H1 (cell line): ENCODE measurements around the gene GRK6. TPM values are rescaled to one million over a fixed set of nuclear protein-coding genes. Genes with fewer than 3 reads are reported as not detected.

Experiments
- CTCF ChIA-PET: fragments of 300-600 bp; sonication (Branson Sonifier 250); formaldehyde crosslinking; loops from one replicate; lab custom pipeline; 2021; ENCODE audit not compliant: partially characterized antibody; lab: Charles Lee
- POLR2A ChIA-PET: fragments of 300-600 bp; sonication (Branson Sonifier 250); formaldehyde crosslinking; loops from one replicate; lab custom pipeline; 2021; ENCODE audit warnings: inconsistent platforms; ENCODE audit not compliant: partially characterized antibody; lab: Charles Lee
- DNase-seq, 2 experiments: peaks; one replicate each; pipeline versions ENCODE4 v3.0.0 to v3.0.0-alpha.2; 2010 to 2022; ENCODE audit warnings: low spot score in 2 of 2, low read depth in 1 of 2, mixed read lengths in 1 of 2
- FAIRE-seq: peaks from 2 replicates; lab custom pipeline; 2011; peaks lifted over from hg19 to GRCh38; lab: Jason Lieb, UNC
- H2AFZ ChIP-seq: 2 replicates; pipeline ENCODE4 v1.8.1; 2012; ENCODE audit warnings: low read length, inconsistent platforms
- H2AK5ac ChIP-seq: 2 replicates; pipeline ENCODE4 v1.6.1; 2013; ENCODE audit warnings: low read depth, low read length
- H2BK120ac ChIP-seq: replicated peaks from 2 replicates; pipeline ENCODE3; 2013; ENCODE audit warnings: low read depth, low read length, inconsistent platforms
- H2BK12ac ChIP-seq: 2 replicates; pipeline ENCODE4 v1.6.1; 2013; ENCODE audit warnings: low read depth, low read length
- H2BK15ac ChIP-seq: 2 replicates; pipeline ENCODE4 v1.6.1; 2013; ENCODE audit warnings: low read length
- H2BK20ac ChIP-seq: 2 replicates; pipeline ENCODE4 v1.6.1; 2013; ENCODE audit warnings: low read length
- H2BK5ac ChIP-seq: 2 replicates; pipeline ENCODE4 v1.6.1; 2013; ENCODE audit warnings: low read depth, low read length
- H3K14ac ChIP-seq: 2 replicates; pipeline ENCODE4 v1.6.1; 2013; ENCODE audit warnings: inconsistent platforms; ENCODE audit not compliant: insufficient read length
- H3K18ac ChIP-seq: 2 replicates; pipeline ENCODE4 v1.6.1; 2013; ENCODE audit warnings: low read length; ENCODE audit errors: extremely low read depth
- H3K23ac ChIP-seq: 2 replicates; pipeline ENCODE4 v1.6.1; 2013; ENCODE audit warnings: inconsistent platforms; ENCODE audit not compliant: insufficient read length
- H3K23me2 ChIP-seq: 2 replicates; pipeline ENCODE4 v1.6.1; 2013; ENCODE audit warnings: low read depth, low read length
- H3K27ac ChIP-seq: 2 replicates; pipeline ENCODE4 v1.6.1; 2011; ENCODE audit warnings: low read depth, low read length, inconsistent platforms
- H3K27me3 ChIP-seq, 4 experiments: replicated peaks in 1 of 4; 1 replicate in 1 of 4; 2 replicates in 3 of 4; pipeline versions ENCODE4 v1.6.1 to v1.8.1; 2011 to 2013; ENCODE audit warnings: low read length in 3 of 4, mild to moderate bottlenecking in 3 of 4, inconsistent platforms in 2 of 4, mixed read lengths in 2 of 4, moderate library complexity in 1 of 4; ENCODE audit not compliant: control insufficient read depth in 3 of 4, insufficient read depth in 3 of 4; ENCODE audit errors: extremely low read depth in 1 of 4
- H3K36me3 ChIP-seq, 4 experiments: 2 replicates each; pipeline versions ENCODE4 v1.6.1 to v1.8.1; 2011 to 2013; ENCODE audit warnings: mild to moderate bottlenecking in 4 of 4, low read length in 3 of 4, moderate library complexity in 2 of 4, control low read depth in 1 of 4, inconsistent platforms in 1 of 4; ENCODE audit not compliant: insufficient read depth in 4 of 4, control insufficient read depth in 2 of 4
- H3K4ac ChIP-seq: replicated peaks from 2 replicates; pipeline ENCODE3; 2013; ENCODE audit warnings: low read length, low read depth, mixed read lengths, inconsistent platforms; ENCODE audit not compliant: insufficient read length
- H3K4me1 ChIP-seq, 4 experiments: replicated peaks in 1 of 4; 1 replicate in 1 of 4; 2 replicates in 3 of 4; pipeline versions ENCODE4 v1.6.1 to v1.8.1; 2011 to 2013; ENCODE audit warnings: low read length in 3 of 4, inconsistent platforms in 2 of 4, mixed read lengths in 1 of 4; ENCODE audit not compliant: insufficient read depth in 4 of 4, control insufficient read depth in 3 of 4
- H3K4me2 ChIP-seq, 2 experiments: 2 replicates each; pipeline versions ENCODE4 v1.6.1 to v1.8.1; 2011 to 2013; ENCODE audit warnings: low read depth in 2 of 2, low read length in 2 of 2, control low read depth in 1 of 2, inconsistent platforms in 1 of 2, mild to moderate bottlenecking in 1 of 2; ENCODE audit not compliant: insufficient read depth in 1 of 2
- H3K4me3 ChIP-seq, 4 experiments: fragments of 200-600, 300-600 bp in 1 of 4; sonication (generic), shearing (Covaris generic), sonication (Bioruptor Twin) in 1 of 4; 2 replicates each; pipeline versions ENCODE4 v1.5.1 to v1.8.1; 2011 to 2016; ENCODE audit warnings: low read length in 4 of 4, low read depth in 3 of 4, control low read depth in 2 of 4, inconsistent platforms in 2 of 4, mild to moderate bottlenecking in 2 of 4, mixed read lengths in 1 of 4, moderate library complexity in 1 of 4; ENCODE audit not compliant: insufficient read depth in 2 of 4; ENCODE audit errors: extremely low read depth in 1 of 4
- H3K56ac ChIP-seq: replicated peaks from 2 replicates; pipeline ENCODE3; 2013; ENCODE audit warnings: low read depth, mild to moderate bottlenecking, mixed read lengths, low read length, inconsistent platforms; ENCODE audit not compliant: insufficient read length
- H3K79me1 ChIP-seq: 2 replicates; pipeline ENCODE4 v1.6.1; 2013; ENCODE audit warnings: low read depth, low read length, control low read depth
- H3K79me2 ChIP-seq, 2 experiments: 2 replicates each; pipeline versions ENCODE4 v1.6.1 to v1.8.1; 2012 to 2013; ENCODE audit warnings: low read length in 2 of 2, mild to moderate bottlenecking in 2 of 2, inconsistent platforms in 1 of 2; ENCODE audit not compliant: insufficient read depth in 2 of 2, control insufficient read depth in 1 of 2
- H3K9ac ChIP-seq, 4 experiments: replicated peaks in 1 of 4; 1 replicate in 1 of 4; 2 replicates in 3 of 4; pipeline versions ENCODE4 v1.6.1 to v1.8.1; 2011 to 2013; ENCODE audit warnings: low read depth in 3 of 4, low read length in 3 of 4, control low read depth in 2 of 4, mild to moderate bottlenecking in 2 of 4, moderate library complexity in 2 of 4, inconsistent platforms in 1 of 4; ENCODE audit errors: extremely low read depth in 1 of 4
- H3K9me3 ChIP-seq, 2 experiments: 2 replicates each; pipeline versions ENCODE4 v1.6.1 to v1.8.1; 2012 to 2013; ENCODE audit warnings: mild to moderate bottlenecking in 2 of 2, moderate library complexity in 2 of 2, control low read depth in 1 of 2, inconsistent platforms in 1 of 2, low read depth in 1 of 2, low read length in 1 of 2, mixed read lengths in 1 of 2; ENCODE audit not compliant: insufficient read depth in 2 of 2
- H4K20me1 ChIP-seq, 2 experiments: replicated peaks in 1 of 2; 2 replicates each; pipeline versions ENCODE3 to v1.8.1; 2011 to 2013; ENCODE audit warnings: inconsistent platforms in 2 of 2, low read length in 2 of 2, mild to moderate bottlenecking in 1 of 2; ENCODE audit not compliant: insufficient read depth in 2 of 2, control insufficient read depth in 1 of 2
- H4K5ac ChIP-seq: 2 replicates; pipeline ENCODE4 v1.6.1; 2013; ENCODE audit warnings: low read length, low read depth, mixed read lengths, inconsistent platforms; ENCODE audit not compliant: insufficient read length
- H4K8ac ChIP-seq: 2 replicates; pipeline ENCODE4 v1.8.0; 2013; ENCODE audit warnings: mild to moderate bottlenecking, moderate library complexity, low read length, inconsistent platforms; ENCODE audit not compliant: insufficient read depth; ENCODE audit errors: extremely low read depth
- H4K91ac ChIP-seq: replicated peaks from 2 replicates; pipeline ENCODE3; 2013; ENCODE audit warnings: low read length, mixed read lengths, inconsistent platforms; ENCODE audit not compliant: insufficient read length
- CBX8 ChIP-seq: fragments of 300-800, 300-1000 bp; sonication (generic); IDR thresholded peaks from 2 replicates; pipeline ENCODE4 v1.7.1; 2016; ENCODE audit warnings: low read depth, low read length, borderline replicate concordance
- CEBPB ChIP-seq: IDR thresholded peaks from 2 replicates; pipeline ENCODE4 v1.6.1; 2012; ENCODE audit warnings: low read depth, low read length
- CTCF ChIP-seq, 3 experiments: IDR thresholded peaks; 1 replicate in 2 of 3; 2 replicates in 1 of 3; pipeline versions ENCODE4 v1.5.1 to v1.6.1; 2011; ENCODE audit warnings: low read length in 3 of 3, mild to moderate bottlenecking in 3 of 3, inconsistent platforms in 2 of 3, low read depth in 1 of 3, moderate library complexity in 1 of 3; ENCODE audit not compliant: insufficient read depth in 1 of 3; ENCODE audit errors: control extremely low read depth in 1 of 3
- E2F6 ChIP-seq: IDR thresholded peaks from 2 replicates; pipeline ENCODE4 v1.6.1; 2012; ENCODE audit warnings: inconsistent platforms
- FOSL1 ChIP-seq: IDR thresholded peaks from 2 replicates; pipeline ENCODE4 v1.6.1; 2011; ENCODE audit warnings: mild to moderate bottlenecking, low read depth, low read length, moderate library complexity; ENCODE audit not compliant: insufficient read depth
- HDAC6 ChIP-seq: IDR thresholded peaks from one replicate; pipeline ENCODE4 v1.7.1; 2012; ENCODE audit warnings: low read depth, mild to moderate bottlenecking, inconsistent platforms, low read length, moderate library complexity
- POLR2A ChIP-seq, 2 experiments: IDR thresholded peaks; 1 replicate in 1 of 2; 2 replicates in 1 of 2; pipeline ENCODE4 v1.6.1; 2011; ENCODE audit warnings: low read depth in 2 of 2, low read length in 2 of 2, mild to moderate bottlenecking in 2 of 2; ENCODE audit errors: control extremely low read depth in 1 of 2
- RBBP5 ChIP-seq: IDR thresholded peaks from 2 replicates; pipeline ENCODE4 v1.7.1; 2012; ENCODE audit warnings: low read depth, mild to moderate bottlenecking, inconsistent platforms, low read length, moderate library complexity, borderline replicate concordance
- SIRT6 ChIP-seq: IDR thresholded peaks from one replicate; pipeline ENCODE4 v1.7.1; 2012; ENCODE audit warnings: low read length, inconsistent platforms
- SIX5 ChIP-seq: IDR thresholded peaks from 2 replicates; pipeline ENCODE4 v1.6.1; 2011; ENCODE audit warnings: mild to moderate bottlenecking, low read depth, low read length
- WGBS, 2 experiments: shearing (Covaris generic) in 1 of 2; methylation state at CpG; one replicate each; pipeline versions ENCODE4 v1.1.6 to v1.1.7; 2013 to 2015; ENCODE audit warnings: low lambda C conversion rate in 2 of 2, mixed read lengths in 2 of 2, inconsistent platforms in 1 of 2, low coverage in 1 of 2, missing lambda C conversion rate in 1 of 2; ENCODE audit not compliant: insufficient replicate concordance in 2 of 2, insufficient coverage in 1 of 2, insufficient read length in 1 of 2; ENCODE audit errors: extremely low coverage in 1 of 2, missing lambda C conversion rate in 1 of 2; 5-methylcytosine and 5-hydroxymethylcytosine counted together
- polyA plus RNA-seq, 7 experiments: library from polyadenylated mRNA; depleted of rRNA in 3 of 7; stranded (reverse) in 5 of 7; unstranded in 2 of 7; fragments of >200 nt in 5 of 7; fragments of 200-250 nt in 2 of 7; gene quantifications; 1 replicate in 5 of 7; 2 replicates in 1 of 7; 4 replicates in 1 of 7; pipeline versions ENCODE4 v1.2.1 to v1.2.3, GENCODE V29; 2011 to 2013; ENCODE audit warnings: missing spikeins in 2 of 7, mixed read lengths in 2 of 7
- total RNA-seq: library from RNA; stranded (reverse); fragmentation: NEBNext Ultra II Directional; extraction: Animal tissue kit (Norgen Biotek cat#: 25700); gene quantifications from 2 replicates; pipeline ENCODE4 v1.2.1, GENCODE V29; 2021

Gene GRK6
- total and polyA plus RNA-seq, 2 of the 8 experiments (the other 6 are each of a cell fraction or from before 2014, with no cell fraction given) = 31.8 to 57.8 TPM

- Histone ChIP-seq H4K8ac (no peak overlapping the region), H3K36me3 (peaks cover 7 to 46% (median 27%) of the 10 kb centered on the region in 4 experiments; a peak in 6 of 8 replicates), H2BK15ac (no peak overlapping the region), H3K27me3 (no peaks in the 10 kb centered on the region), H3K14ac (no peak overlapping the region), H3K9ac (no peak overlapping the region), H3K56ac (no peak overlapping the region), H3K27ac (no peak overlapping the region), H4K20me1 (peaks cover 6 to 14% of the 10 kb centered on the region in 2 experiments), H2BK12ac (no peak overlapping the region), H2BK20ac (no peak overlapping the region), H3K79me1 (no peaks in the 10 kb centered on the region), H2AK5ac (no peak overlapping the region), H3K9me3 (no peaks in the 10 kb centered on the region), H3K18ac (no peak overlapping the region), H4K5ac (no peak overlapping the region), H2AFZ (no peak overlapping the region), H3K4ac (no peak overlapping the region), H2BK5ac (no peak overlapping the region), H3K23ac (no peak overlapping the region), H3K23me2 (no peaks in the 10 kb centered on the region), H3K79me2 (no peaks in the 10 kb centered on the region), H3K4me1 (peaks cover 0 to 5% (median 2%) of the 10 kb centered on the region in 4 experiments; a peak in 3 of 7 replicates), H3K4me2 (no peak overlapping the region), H2BK120ac (no peak overlapping the region), H3K4me3 (no peak overlapping the region), H4K91ac (no peak overlapping the region)
- WGBS, 2 experiments = 93% methylated on average over 31 of the region's 37 CpGs; no CpG with 5 or more reads in 1 of the 2 experiments
- FAIRE-seq = no peak
- DNase-seq = no peak
- CTCF ChIA-PET = interaction anchor here (1.1 to 23.6 kb wide), 6 partner anchors 12 to 64 kb away, joined by 4 to 430 read pairs (median 76); partner anchors contain the start of gene SLC34A1
- POLR2A ChIA-PET = interaction anchor here (1.5 to 67.5 kb wide), 5 partner anchors 10 to 128 kb away, joined by 4 to 3349 read pairs (median 13); partner anchors contain the start of genes DBN1, DOK3, GRK6 and PDLIM7
- TF ChIP-seq HDAC6 (no peak), E2F6 (no peak), SIRT6 (no peak), RBBP5 (no peak), CEBPB (no peak), FOSL1 (no peak), POLR2A (IDR thresholded peaks at IDR 0.05; ENCODE audit: control extremely low read depth in 1 of 2, low read depth in 2 of 2, low read length in 2 of 2) (no peak), SIX5 (no peak), CBX8 (no peak), CTCF (IDR thresholded peaks at IDR 0.05; ENCODE audit: control extremely low read depth in 1 of 3, insufficient read depth in 1 of 3, low read depth in 1 of 3, low read length in 3 of 3) (no peak)
Observed at GRCh38 chr5:177435847-177436536, 9.5 kb downstream of the GRK6 start.
